ENCODE measurements around the gene WARS2.

- TF ChIP-seq CTCF (IDR thresholded peaks at IDR 0.05) (no peak), POLR2A (IDR thresholded peaks at IDR 0.05) (no peak)
Measured at GRCh38 chr1:119038363-119038762, 102.1 kb downstream of the WARS2 start.
